NCI-H2081 treated with DMSO at 0.1 percent for 48 hours (cell line): ENCODE data around the gene GPR153.

ENCODE experiments used
- DNase-seq: peaks from one replicate; lab custom pipeline; 2025; lab: John Stamatoyannopoulos, UW

The GPR153 gene

DNA sequence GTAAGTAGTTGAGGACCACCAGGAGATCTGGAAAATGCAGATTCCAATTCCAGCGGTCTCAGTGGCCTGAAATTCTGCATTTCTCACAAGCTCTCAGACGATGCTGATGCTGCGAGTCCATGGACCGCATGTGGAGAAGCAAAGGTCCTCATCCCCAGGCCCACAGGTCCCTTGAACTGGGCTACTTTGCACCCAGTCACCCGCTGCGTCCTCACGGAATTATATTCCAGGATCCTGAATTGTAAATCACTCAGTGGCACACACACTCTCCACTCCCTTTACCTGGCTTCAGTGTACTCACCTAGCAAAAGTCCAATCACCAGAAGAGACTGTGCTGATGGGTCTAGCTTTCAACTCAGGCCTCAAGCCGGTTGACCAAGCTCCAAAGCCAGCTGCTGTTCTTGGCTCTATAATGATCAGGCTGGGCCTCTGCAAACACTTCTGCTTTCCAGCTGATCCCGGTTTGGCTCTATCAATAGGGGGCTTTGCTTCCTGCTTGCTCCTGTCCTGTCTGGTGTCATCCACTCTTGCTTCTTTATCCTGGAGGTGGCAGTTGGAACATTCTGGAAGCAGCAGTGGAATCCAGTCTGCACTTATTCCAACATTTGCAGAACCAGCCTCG, 60.6 kb downstream of the GPR153 start:
- DNase-seq = no peak

DNA sequence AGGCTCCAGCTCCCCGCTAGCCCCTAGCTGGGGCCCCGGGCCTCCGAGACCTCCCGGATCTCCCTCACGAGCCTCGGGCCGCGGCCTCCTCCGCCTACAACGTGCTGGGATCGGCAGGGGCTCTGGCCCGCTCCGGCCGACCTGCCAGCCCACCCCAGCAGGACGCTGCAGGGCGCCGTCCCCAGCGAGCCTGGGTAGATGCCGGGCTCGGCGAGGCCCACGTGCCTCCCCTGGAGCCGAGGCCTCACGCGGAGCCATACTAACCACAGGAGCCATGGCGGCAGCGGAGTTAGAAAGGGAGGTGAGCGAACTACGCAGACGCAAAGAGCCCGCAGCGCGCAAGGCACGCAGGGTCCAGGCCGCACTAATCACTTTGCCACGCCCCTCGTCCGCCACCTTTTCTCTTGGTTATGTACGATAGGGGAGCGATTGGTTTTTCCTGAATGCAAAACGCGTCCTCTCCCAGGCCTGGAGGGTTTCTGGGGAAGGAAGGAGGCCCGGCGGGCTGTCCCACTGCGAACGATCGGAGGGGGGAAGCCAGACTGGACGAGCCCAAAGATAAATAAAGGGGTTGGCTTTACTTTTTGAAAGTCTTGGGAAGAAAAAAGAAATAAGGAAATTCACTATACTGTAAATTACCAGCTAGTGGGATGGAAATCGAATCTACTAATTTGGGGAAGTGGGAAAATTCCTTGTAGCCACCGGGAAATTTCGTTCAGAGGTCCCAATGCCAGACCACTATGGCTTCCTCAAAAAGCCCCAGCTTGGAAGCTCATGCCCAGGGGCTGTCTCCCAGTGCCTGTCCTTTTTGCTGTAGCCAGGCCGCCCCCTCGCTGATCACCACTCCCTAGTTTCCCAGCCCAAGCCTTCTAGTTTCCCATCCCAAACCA, 61.4 kb downstream of the GPR153 start, which contains the start of gene RPL22:
Gene RPL22, minus strand, starts transcription at position 298 of the 890 bp plus-strand sequence. Its CDS starts 22 bp downstream, at position 276.
- DNase-seq = peak; percentile 97

- no peak for DNase-seq
Observed at GRCh38 chr1:6198646-6199297, 62.1 kb downstream of the GPR153 start.

GRCh38 chr1:6197746-6198427, 63.0 kb downstream of the GPR153 start:
- no peak for DNase-seq
